ENCODE data around the gene PCCA.
"Not testable (repeated sequence)": the region's sequence is repeated elsewhere in the genome, so short reads cannot be mapped to it uniquely, and the experiment has no call there.

PCCA gene

GRCh38 chr13:100213576-100213975 lies 124.7 kb downstream of the PCCA start:
- Histone ChIP-seq H3K4me3 (ENCODE audit: insufficient read depth, low read length, poor library complexity, severe bottlenecking) (no peak overlapping the region), H3K79me2 (ENCODE audit: insufficient read depth, low read length) (no peaks in the 10 kb centered on the region), H4K20me1 (ENCODE audit: low read depth, low read length) (no peaks in the 10 kb centered on the region), H3K9me3 (ENCODE audit: insufficient read depth, low read length) (no peaks in the 10 kb centered on the region), H3F3A (ENCODE audit: insufficient read depth) (no peaks in the 10 kb centered on the region), H3K27me3 (ENCODE audit: low read length) (no peaks in the 10 kb centered on the region), H3K4me2 (ENCODE audit: low read depth, low read length, poor library complexity, severe bottlenecking) (no peak overlapping the region), H3K27ac (ENCODE audit: low read depth, low read length) (no peak overlapping the region), H3K36me3 (ENCODE audit: low read length) (no peaks in the 10 kb centered on the region), H3K9me2 (replicated peaks; ENCODE audit: insufficient read depth, low read length) (no peaks in the 10 kb centered on the region), H2AFZ (ENCODE audit: low read depth, low read length, severe bottlenecking) (no peak overlapping the region), H3K9ac (ENCODE audit: low read length) (no peak overlapping the region)
- no peak for TF ChIP-seq EZH2phosphoT487 (conservative IDR thresholded peaks at IDR 0.05; ENCODE audit: low read length)
- no peak for TF ChIP-seq CTCF (IDR thresholded peaks at IDR 0.05; ENCODE audit: insufficient read depth, low read length, poor library complexity, severe bottlenecking)

- no peak overlapping the region for H3K9ac ChIP-seq (ENCODE audit: low read length)
- no peaks in the 10 kb centered on the region for H3K79me2 ChIP-seq (ENCODE audit: insufficient read depth, low read length)
- H3K27ac ChIP-seq (ENCODE audit: low read depth, low read length): no peak overlapping the region
- H4K20me1 ChIP-seq (ENCODE audit: low read depth, low read length): no peaks in the 10 kb centered on the region
- no peak overlapping the region for H2AFZ ChIP-seq (ENCODE audit: low read depth, low read length, severe bottlenecking)
- no peaks in the 10 kb centered on the region for H3K9me3 ChIP-seq (ENCODE audit: insufficient read depth, low read length)
- no peaks in the 10 kb centered on the region for H3K27me3 ChIP-seq (ENCODE audit: low read length)
- TF ChIP-seq CTCF (IDR thresholded peaks at IDR 0.05; ENCODE audit: insufficient read depth, low read length, poor library complexity, severe bottlenecking) (no peak), EZH2phosphoT487 (conservative IDR thresholded peaks at IDR 0.05; ENCODE audit: low read length) (no peak)
- no peak overlapping the region for H3K4me3 ChIP-seq (ENCODE audit: insufficient read depth, low read length, poor library complexity, severe bottlenecking)
- H3F3A ChIP-seq (ENCODE audit: insufficient read depth): no peaks in the 10 kb centered on the region
- no peaks in the 10 kb centered on the region for H3K36me3 ChIP-seq (ENCODE audit: low read length)
- no peaks in the 10 kb centered on the region for H3K9me2 ChIP-seq (replicated peaks; ENCODE audit: insufficient read depth, low read length)
- H3K4me2 ChIP-seq (ENCODE audit: low read depth, low read length, poor library complexity, severe bottlenecking): no peak overlapping the region
Observed at GRCh38 chr13:100214886-100215285, 126.0 kb downstream of the PCCA start.

GRCh38 chr13:100221166-100221565 lies 132.3 kb downstream of the PCCA start:
- no peaks in the 10 kb centered on the region for H3F3A ChIP-seq (ENCODE audit: insufficient read depth)
- H3K4me3 ChIP-seq (ENCODE audit: insufficient read depth, low read length, poor library complexity, severe bottlenecking): no peak overlapping the region
- H2AFZ ChIP-seq (ENCODE audit: low read depth, low read length, severe bottlenecking): no peak overlapping the region
- TF ChIP-seq EZH2phosphoT487 (conservative IDR thresholded peaks at IDR 0.05; ENCODE audit: low read length) (no peak), CTCF (IDR thresholded peaks at IDR 0.05; ENCODE audit: insufficient read depth, low read length, poor library complexity, severe bottlenecking) (no peak)
- H3K9me2 ChIP-seq (replicated peaks; ENCODE audit: insufficient read depth, low read length): no peaks in the 10 kb centered on the region
- no peak overlapping the region for H3K27ac ChIP-seq (ENCODE audit: low read depth, low read length)
- H3K27me3 ChIP-seq (ENCODE audit: low read length): no peaks in the 10 kb centered on the region
- H3K4me2 ChIP-seq (ENCODE audit: low read depth, low read length, poor library complexity, severe bottlenecking): no peak overlapping the region
- no peak overlapping the region for H3K9ac ChIP-seq (ENCODE audit: low read length)
- no peaks in the 10 kb centered on the region for H4K20me1 ChIP-seq (ENCODE audit: low read depth, low read length)
- no peaks in the 10 kb centered on the region for H3K36me3 ChIP-seq (ENCODE audit: low read length)
- H3K9me3 ChIP-seq (ENCODE audit: insufficient read depth, low read length): no peaks in the 10 kb centered on the region
- H3K79me2 ChIP-seq (ENCODE audit: insufficient read depth, low read length): no peaks in the 10 kb centered on the region

- H3K79me2 ChIP-seq (ENCODE audit: insufficient read depth, low read length); H3K4me2 ChIP-seq (ENCODE audit: low read depth, low read length, poor library complexity, severe bottlenecking); H2AFZ ChIP-seq (ENCODE audit: low read depth, low read length, severe bottlenecking); H3K9me3 ChIP-seq (ENCODE audit: insufficient read depth, low read length); H3K27me3 ChIP-seq (ENCODE audit: low read length); H3K9ac ChIP-seq (ENCODE audit: low read length); H3F3A ChIP-seq (ENCODE audit: insufficient read depth); H3K4me3 ChIP-seq (ENCODE audit: insufficient read depth, low read length, poor library complexity, severe bottlenecking); H3K27ac ChIP-seq (ENCODE audit: low read depth, low read length); H3K9me2 ChIP-seq (replicated peaks; ENCODE audit: insufficient read depth, low read length); H4K20me1 ChIP-seq (ENCODE audit: low read depth, low read length); H3K36me3 ChIP-seq (ENCODE audit: low read length): not testable (repeated sequence)
Observed at GRCh38 chr13:100223966-100224530, 135.2 kb downstream of the PCCA start.
